ENCODE results near the gene NPAS3. TPM values are rescaled to one million over a fixed set of nuclear protein-coding genes. Genes with fewer than 3 reads are reported as not detected.

The NPAS3 gene
- total and polyA plus RNA-seq, 2 donors (not counting 3 experiments of a cell fraction or from before 2014, with no cell fraction given) = 0.10 to 0.13 TPM

GRCh38 chr14:33643426-33644181 is 704.9 kb downstream of the NPAS3 start:
- Histone ChIP-seq H2AFZ (ENCODE audit: low read depth, low read length) (no peak overlapping the region), H3K27me3 (ENCODE audit: control insufficient read depth in 2 of 2, insufficient read depth in 2 of 2, low read length in 2 of 2) (no peaks in the 10 kb centered on the region), H3K4me3 (replicated peaks in 1 of 3; ENCODE audit: insufficient read depth in 1 of 3, low read depth in 1 of 3, low read length in 3 of 3) (no peak overlapping the region), H3K79me2 (ENCODE audit: control insufficient read depth, insufficient read depth, low read length) (no peaks in the 10 kb centered on the region), H4K20me1 (replicated peaks; ENCODE audit: control insufficient read depth, extremely low read depth, insufficient read depth, low read length) (no peaks in the 10 kb centered on the region), H3K4me1 (ENCODE audit: control insufficient read depth, extremely low read depth, insufficient read depth, low read length) (peaks cover 25% of the 10 kb centered on the region), H3K9ac (replicated peaks; ENCODE audit: extremely low read depth, insufficient read depth, low read length) (no peak overlapping the region), H3K27ac (ENCODE audit: insufficient read depth, low read depth, low read length) (no peak overlapping the region), H3K9me1 (replicated peaks; ENCODE audit: control insufficient read depth, extremely low read depth, insufficient read depth, low read length) (no peaks in the 10 kb centered on the region), H3K9me3 (replicated peaks; ENCODE audit: control insufficient read depth, insufficient read depth, low read length) (no peaks in the 10 kb centered on the region), H3K36me3 (ENCODE audit: control insufficient read depth in 2 of 2, extremely low read depth in 1 of 2, insufficient read depth in 2 of 2, low read length in 2 of 2) (no peaks in the 10 kb centered on the region), H3K4me2 (ENCODE audit: insufficient read depth, low read length) (no peak overlapping the region)
- ChIA-PET CTCF (interaction anchor here (1.0 to 1.3 kb wide), 3 partner anchors 32 to 169 kb away, joined by 3 to 5 read pairs (median 4); no protein-coding TSS in a partner anchor), POLR2A (no interaction called here)
- intact Hi-C loops (cut with micrococcal nuclease) (no loop called here), dilution Hi-C loops (cut with MboI; ENCODE audit: extremely low pct_ligation_motif_present, low sequenced_read_pairs) (no loop called here)
- DNase-seq (ENCODE audit: low read depth, low spot score) (no peak), FAIRE-seq (no peak)
- no TSS peak for BruUV-seq (replicated peaks)
- TF ChIP-seq JUN (IDR thresholded peaks at IDR 0.05; ENCODE audit: borderline replicate concordance, insufficient read depth, insufficient read length, low read depth) = no peak
- no peak for TF ChIP-seq MYC (IDR thresholded peaks at IDR 0.05; ENCODE audit: low read depth, low read length)
- TF ChIP-seq EZH2 (IDR thresholded peaks at IDR 0.05; ENCODE audit: borderline replicate concordance, low read depth, low read length, severe bottlenecking) = no peak
- TF ChIP-seq MAX (IDR thresholded peaks at IDR 0.05; ENCODE audit: insufficient read depth, insufficient read length) = no peak
- TF ChIP-seq POLR2AphosphoS5 (IDR thresholded peaks at IDR 0.05; ENCODE audit: insufficient read depth, low read depth, low read length) = no peak
- no peak for TF ChIP-seq GATA2 (IDR thresholded peaks at IDR 0.05; ENCODE audit: insufficient read depth, insufficient read length, low read depth, low read length)
- no peak for TF ChIP-seq CTCF (IDR thresholded peaks at IDR 0.05; ENCODE audit: extremely low read depth in 1 of 2, insufficient read depth in 1 of 2, low read depth in 1 of 2, low read length in 2 of 2)
- no peak for TF ChIP-seq FOS (IDR thresholded peaks at IDR 0.05; ENCODE audit: borderline replicate concordance, insufficient read depth, low read length)
- no peak for TF ChIP-seq POLR2A (IDR thresholded peaks at IDR 0.05; ENCODE audit: low read depth, low read length)

Measured in endothelial cell of umbilical vein (primary cell).